Activated B cell treated with CpG ODN at 0.5 μM for 24 hours (primary cell): ENCODE data around the gene PDZD7. TPM values are rescaled to one million over a fixed set of nuclear protein-coding genes. Genes with fewer than 3 reads are reported as not detected.

ENCODE experiments used
- ATAC-seq: fragments of 200-7000 bp; cut with Tn5 transposase; one replicate; pipeline ENCODE4 v1.10.0; 2021; ENCODE audit warnings: low read depth, mild to moderate bottlenecking, moderate library complexity
- CTCF ChIA-PET: fragments of 350-600 bp; sonication (Branson Sonifier 250); formaldehyde crosslinking; loops from one replicate; lab custom pipeline; 2021; ENCODE audit warnings: antibody characterized with exemption; lab: Charles Lee
- POLR2A ChIA-PET: fragments of 350-600 bp; sonication (Branson Sonifier 250); formaldehyde crosslinking; loops from one replicate; lab custom pipeline; 2021; ENCODE audit warnings: antibody characterized with exemption; lab: Charles Lee
- DNase-seq: peaks from one replicate; pipeline ENCODE4 v3.0.0; 2022
- H3K27ac Mint-ChIP-seq: one replicate; pipeline ENCODE4 v1.8.0; 2020; ENCODE audit warnings: mixed read lengths
- H3K27me3 Mint-ChIP-seq: one replicate; pipeline ENCODE4 v1.8.0; 2021; ENCODE audit warnings: mixed read lengths
- H3K36me3 Mint-ChIP-seq: one replicate; pipeline ENCODE4 v1.8.0; 2021; ENCODE audit warnings: low read depth, mixed read lengths
- H3K4me1 Mint-ChIP-seq: one replicate; pipeline ENCODE4 v1.8.0; 2021; ENCODE audit warnings: mixed read lengths
- H3K4me3 Mint-ChIP-seq: one replicate; pipeline ENCODE4 v1.8.0; 2020; ENCODE audit warnings: mild to moderate bottlenecking, mixed read lengths
- H3K9me3 Mint-ChIP-seq: one replicate; pipeline ENCODE4 v1.8.0; 2020; ENCODE audit warnings: mixed read lengths
- CTCF ChIP-seq: fragments of 200-600 bp; IDR thresholded peaks from one replicate; pipeline ENCODE4 v1.8.0; 2022; ENCODE audit warnings: antibody characterized with exemption, mild to moderate bottlenecking
- intact Hi-C: fragments of 100-400 bp; cut with micrococcal nuclease; formaldehyde crosslinking; loops from one replicate; pipeline ENCODE4 v1.15.1; 2024
- total RNA-seq: library from RNA; stranded (reverse); gene quantifications from 2 replicates; pipeline ENCODE4 v1.2.3, GENCODE V29; 2022

Gene PDZD7
- total RNA-seq, 1 donor from 2014 or later, result 0.11 TPM

GRCh38 chr10:101064415-101065030, 33.6 kb upstream of the PDZD7 start:
- Mint-ChIP-seq H3K36me3 (peaks cover 5% of the 10 kb centered on the region), H3K4me3 (no peak overlapping the region), H3K27me3 (peaks cover 8% of the 10 kb centered on the region), H3K4me1 (peaks cover 52% of the 10 kb centered on the region), H3K27ac (peak overlapping the region; percentile 63), H3K9me3 (no peaks in the 10 kb centered on the region)
- ChIA-PET CTCF (interaction anchor here (0.7 to 7.5 kb wide), 4 partner anchors 13 to 78 kb away, joined by 3 to 71 read pairs (median 52); no protein-coding TSS in a partner anchor), POLR2A (no interaction called here)
- DNase-seq, result no peak
- TF ChIP-seq CTCF, result no peak
- intact Hi-C loops, result loop anchor here (5.0 to 10.0 kb wide), 5 partner anchors 58 to 1580 kb away; partner anchors contain the start of genes BTRC and TRIM8
- no peak for ATAC-seq

DNA sequence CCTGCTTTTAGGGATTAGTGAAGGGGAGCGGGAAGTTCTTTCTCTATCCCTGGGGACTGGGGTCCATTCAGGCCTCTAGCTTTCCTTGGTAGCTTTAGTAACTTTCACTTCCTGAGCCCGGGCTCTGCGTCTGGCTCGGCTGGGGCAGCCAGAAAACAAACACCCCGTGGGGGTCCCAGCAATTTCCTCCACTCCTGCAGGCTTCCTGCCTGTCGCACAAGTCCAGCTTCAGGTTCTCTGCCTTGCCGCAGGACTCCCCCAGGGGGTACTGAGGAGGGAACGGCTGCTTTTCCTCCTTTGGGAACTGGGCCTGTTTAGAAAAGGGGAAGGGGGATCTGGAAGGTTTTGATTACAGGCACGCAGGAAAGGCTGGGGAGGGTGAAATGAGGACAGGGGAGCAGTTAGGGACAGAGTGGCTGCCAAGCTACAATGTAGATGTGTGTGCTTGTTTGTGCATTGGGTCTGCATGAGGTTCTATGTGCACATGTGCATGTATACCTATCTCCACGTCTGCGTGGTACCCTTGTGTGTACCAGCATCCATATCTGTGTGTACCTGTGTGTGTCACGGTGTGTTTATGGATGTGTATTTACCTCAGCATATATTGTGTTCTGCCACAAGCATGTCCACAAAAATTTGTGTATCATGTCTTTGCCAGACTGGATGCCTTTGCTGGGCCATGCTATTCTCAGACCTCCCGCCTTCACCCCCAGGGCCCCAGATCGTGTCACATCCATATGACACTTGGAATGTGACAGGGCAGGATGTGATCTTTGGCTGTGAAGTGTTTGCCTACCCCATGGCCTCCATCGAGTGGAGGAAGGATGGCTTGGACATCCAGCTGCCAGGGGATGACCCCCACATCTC, 32.9 kb upstream of the PDZD7 start:
- ChIA-PET POLR2A (interaction anchor here (1.2 kb wide), 1 partner anchor 32 kb away, joined by 3 read pairs; no protein-coding TSS in a partner anchor), CTCF (interaction anchor here (1.1 to 7.5 kb wide), 5 partner anchors 12 to 78 kb away, joined by 3 to 71 read pairs (median 6); no protein-coding TSS in a partner anchor)
- ATAC-seq (no peak), DNase-seq (no peak)
- TF ChIP-seq CTCF, result no peak
- peak overlapping the region; percentile 11 for H3K4me3 Mint-ChIP-seq
- H3K36me3 Mint-ChIP-seq, result peaks cover 5% of the 10 kb centered on the region
- H3K4me1 Mint-ChIP-seq, result peaks cover 52% of the 10 kb centered on the region
- peaks cover 8% of the 10 kb centered on the region for H3K27me3 Mint-ChIP-seq
- intact Hi-C loops, result loop anchor here (5.0 to 10.0 kb wide), 4 partner anchors 159 to 1581 kb away; partner anchors contain the start of genes BTRC and TRIM8
- H3K27ac Mint-ChIP-seq, result no peak overlapping the region
- no peaks in the 10 kb centered on the region for H3K9me3 Mint-ChIP-seq

GRCh38 chr10:101063050-101063525, 32.2 kb upstream of the PDZD7 start:
- Mint-ChIP-seq H3K9me3 (no peaks in the 10 kb centered on the region), H3K4me3 (peak overlapping the region; percentile 44), H3K27ac (no peak overlapping the region), H3K27me3 (peaks cover 8% of the 10 kb centered on the region), H3K36me3 (peaks cover 5% of the 10 kb centered on the region), H3K4me1 (peaks cover 52% of the 10 kb centered on the region)
- intact Hi-C loops, result loop anchor here (5.0 to 10.0 kb wide), 4 partner anchors 159 to 1582 kb away; partner anchors contain the start of genes BTRC and TRIM8
- ChIA-PET CTCF (interaction anchor here (1.1 to 7.5 kb wide), 7 partner anchors 11 to 79 kb away, joined by 3 to 71 read pairs (median 7); no protein-coding TSS in a partner anchor), POLR2A (interaction anchor here (0.6 to 1.2 kb wide), 2 partner anchors 32 to 318 kb away, joined by 3 to 4 read pairs; partner anchors contain the start of gene PAX2)
- no peak for ATAC-seq
- DNase-seq, result no peak
- no peak for TF ChIP-seq CTCF

- Mint-ChIP-seq H3K27ac (no peak overlapping the region), H3K36me3 (peaks cover 5% of the 10 kb centered on the region), H3K4me3 (peak overlapping the region; percentile 66), H3K9me3 (no peaks in the 10 kb centered on the region), H3K4me1 (peaks cover 49% of the 10 kb centered on the region), H3K27me3 (peaks cover 8% of the 10 kb centered on the region)
- DNase-seq (peak; percentile 66), ATAC-seq (peak; percentile 28)
- TF ChIP-seq CTCF, result no peak
- intact Hi-C loops, result loop anchor here (5.0 to 10.0 kb wide), 4 partner anchors 160 to 1582 kb away; partner anchors contain the start of genes BTRC and TRIM8
- ChIA-PET POLR2A (interaction anchor here (0.6 to 2.1 kb wide), 5 partner anchors 31 to 527 kb away, joined by 3 to 5 read pairs (median 4); partner anchors contain the start of genes HIF1AN and PAX2), CTCF (interaction anchor here (1.1 to 7.5 kb wide), 7 partner anchors 11 to 79 kb away, joined by 3 to 71 read pairs (median 7); no protein-coding TSS in a partner anchor)
Measured at GRCh38 chr10:101062232-101063049, 31.5 kb upstream of the PDZD7 start.
